Measurements from ENCODE around the gene KCNH2. TPM values are rescaled to one million over a fixed set of nuclear protein-coding genes. Genes with fewer than 3 reads are reported as not detected.

Gene KCNH2, protein sequence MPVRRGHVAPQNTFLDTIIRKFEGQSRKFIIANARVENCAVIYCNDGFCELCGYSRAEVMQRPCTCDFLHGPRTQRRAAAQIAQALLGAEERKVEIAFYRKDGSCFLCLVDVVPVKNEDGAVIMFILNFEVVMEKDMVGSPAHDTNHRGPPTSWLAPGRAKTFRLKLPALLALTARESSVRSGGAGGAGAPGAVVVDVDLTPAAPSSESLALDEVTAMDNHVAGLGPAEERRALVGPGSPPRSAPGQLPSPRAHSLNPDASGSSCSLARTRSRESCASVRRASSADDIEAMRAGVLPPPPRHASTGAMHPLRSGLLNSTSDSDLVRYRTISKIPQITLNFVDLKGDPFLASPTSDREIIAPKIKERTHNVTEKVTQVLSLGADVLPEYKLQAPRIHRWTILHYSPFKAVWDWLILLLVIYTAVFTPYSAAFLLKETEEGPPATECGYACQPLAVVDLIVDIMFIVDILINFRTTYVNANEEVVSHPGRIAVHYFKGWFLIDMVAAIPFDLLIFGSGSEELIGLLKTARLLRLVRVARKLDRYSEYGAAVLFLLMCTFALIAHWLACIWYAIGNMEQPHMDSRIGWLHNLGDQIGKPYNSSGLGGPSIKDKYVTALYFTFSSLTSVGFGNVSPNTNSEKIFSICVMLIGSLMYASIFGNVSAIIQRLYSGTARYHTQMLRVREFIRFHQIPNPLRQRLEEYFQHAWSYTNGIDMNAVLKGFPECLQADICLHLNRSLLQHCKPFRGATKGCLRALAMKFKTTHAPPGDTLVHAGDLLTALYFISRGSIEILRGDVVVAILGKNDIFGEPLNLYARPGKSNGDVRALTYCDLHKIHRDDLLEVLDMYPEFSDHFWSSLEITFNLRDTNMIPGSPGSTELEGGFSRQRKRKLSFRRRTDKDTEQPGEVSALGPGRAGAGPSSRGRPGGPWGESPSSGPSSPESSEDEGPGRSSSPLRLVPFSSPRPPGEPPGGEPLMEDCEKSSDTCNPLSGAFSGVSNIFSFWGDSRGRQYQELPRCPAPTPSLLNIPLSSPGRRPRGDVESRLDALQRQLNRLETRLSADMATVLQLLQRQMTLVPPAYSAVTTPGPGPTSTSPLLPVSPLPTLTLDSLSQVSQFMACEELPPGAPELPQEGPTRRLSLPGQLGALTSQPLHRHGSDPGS
- total RNA-seq = not detected in 2 replicates

DNA sequence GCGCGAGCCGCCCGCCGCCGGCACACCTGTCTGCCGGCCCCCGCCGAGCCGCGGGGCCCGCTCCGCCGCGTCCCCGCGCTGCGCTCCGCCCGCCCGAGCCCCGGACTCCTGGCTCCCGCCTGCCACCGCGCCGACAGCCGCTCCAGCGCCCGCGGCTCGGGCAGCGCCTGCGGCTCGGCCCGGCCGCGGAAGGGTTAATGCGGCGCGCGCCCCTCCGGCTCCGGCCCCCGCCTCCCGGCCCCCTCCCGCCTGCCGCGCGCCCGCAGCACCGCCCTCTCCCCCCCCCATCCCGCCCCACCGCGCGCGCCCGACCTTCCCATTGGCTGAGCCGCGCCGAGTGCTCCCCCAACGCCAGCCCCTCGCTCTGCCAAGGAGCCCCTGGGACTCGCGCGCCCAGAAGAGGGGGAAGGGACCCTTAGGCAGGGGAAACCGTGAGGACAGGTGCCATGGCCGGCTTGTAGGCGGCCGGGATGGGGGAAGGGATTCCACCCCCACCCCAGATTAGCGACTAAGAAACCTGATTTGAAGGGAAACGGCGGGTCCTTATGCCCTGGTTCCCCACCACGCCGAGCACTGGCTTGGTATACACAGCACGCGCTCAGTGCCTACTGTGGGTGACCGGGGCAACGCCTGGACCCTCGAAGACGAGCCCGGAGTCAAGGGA is at the start of gene KCNH2:
Gene KCNH2, minus strand, starts transcription at position 196 of the 664 bp plus-strand sequence. CDS start 408 bp downstream, outside the sequence.

DNA sequence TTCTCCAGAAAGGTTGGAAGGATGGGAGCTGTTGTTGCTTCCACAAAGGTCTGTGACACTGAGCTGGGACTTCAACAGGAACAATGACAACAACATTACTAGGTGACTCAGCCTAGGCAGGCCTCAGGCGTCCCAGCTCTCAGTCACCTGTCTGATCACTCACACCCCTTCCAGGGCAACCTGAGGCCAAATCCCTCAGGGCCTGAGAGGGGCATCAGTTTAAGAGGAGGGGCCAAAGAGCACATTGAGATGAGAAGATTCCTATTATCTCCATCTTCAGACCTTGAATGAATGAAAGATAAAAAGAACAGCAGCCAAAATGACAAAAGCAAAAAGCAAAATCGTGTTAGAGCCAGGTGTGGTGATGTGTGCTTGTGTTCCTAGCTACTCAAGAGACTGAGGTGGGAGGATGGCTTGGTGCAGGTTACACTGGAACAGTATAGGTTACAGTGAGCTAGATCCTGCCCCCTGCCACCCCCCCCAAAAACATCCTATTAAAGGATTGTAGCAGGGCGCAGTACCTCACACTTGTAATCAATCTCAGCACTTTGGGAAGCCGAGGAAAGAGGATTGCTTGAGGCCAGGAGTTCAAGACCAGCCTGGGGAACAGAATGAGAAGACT is 46.4 kb upstream of the KCNH2 start, which contains the start of gene ATG9B:
Gene ATG9B, minus strand, starts transcription at position 60 of the 622 bp plus-strand sequence. CDS start 71 bp downstream, outside the sequence.

DNA sequence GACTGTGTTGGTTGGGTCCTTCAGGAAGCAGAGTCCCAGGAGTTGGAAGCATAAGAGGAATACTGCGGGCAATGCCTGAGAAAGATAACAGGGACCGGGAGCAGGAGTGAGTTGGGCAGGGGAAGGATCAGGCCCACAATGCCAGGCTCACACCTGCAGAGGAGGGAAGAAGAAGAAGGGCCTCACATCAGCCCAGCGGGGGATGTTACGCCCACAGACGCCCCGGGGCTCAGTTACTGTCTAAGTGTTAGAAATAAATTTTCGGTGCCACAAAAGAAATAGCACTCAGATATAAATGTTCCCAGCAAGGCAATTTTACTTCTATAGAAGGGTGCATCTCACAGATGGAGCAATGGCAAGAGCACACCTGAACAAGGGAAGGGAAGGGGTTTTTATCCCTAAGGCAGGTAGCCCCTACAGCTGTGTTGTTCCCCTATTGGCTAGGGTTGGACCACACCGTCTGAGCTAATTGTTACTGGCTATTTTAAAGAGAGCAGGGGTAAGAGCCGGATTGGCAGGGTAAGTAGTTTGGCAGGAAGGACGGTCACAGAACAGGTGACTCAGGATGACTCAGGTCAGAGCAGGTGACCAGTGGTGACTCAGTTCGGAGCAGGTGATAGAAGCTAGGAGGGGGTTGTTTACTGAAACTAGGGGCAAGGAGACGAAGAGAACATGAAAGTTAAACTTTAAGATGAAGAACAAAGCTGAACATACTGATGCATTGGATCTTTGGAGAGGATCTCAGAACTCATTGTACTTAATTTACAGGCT is 12.5 kb upstream of the KCNH2 start, which contains the start of gene NOS3:
Gene NOS3, plus strand, starts transcription at position 602 of the 771 bp plus-strand sequence. CDS start 2,787 bp downstream, outside the sequence.

Other genes with a start within 250 kb of the KCNH2 start
- 0.28 and 0.38 TPM in 2 replicates for gene GIMAP5, start 240.9 kb downstream of the KCNH2 start, total RNA-seq
- not detected in 2 replicates for gene TMEM176B, start 178.0 kb downstream of the KCNH2 start, total RNA-seq
- gene TMEM176A, start 177.6 kb downstream of the KCNH2 start, total RNA-seq = not detected in 2 replicates
- gene AOC1, start 125.8 kb downstream of the KCNH2 start, total RNA-seq = not detected in 2 replicates
- 1.1 and 5.8 TPM in 2 replicates for gene NOS3, start 12.7 kb upstream of the KCNH2 start, total RNA-seq
- gene ATG9B, start 46.2 kb upstream of the KCNH2 start, total RNA-seq = under 0.01 and 2.0 TPM in 2 replicates
- 26.5 and 37.4 TPM in 2 replicates for gene ABCB8, start 50.1 kb upstream of the KCNH2 start, total RNA-seq
- gene ASIC3, start 70.2 kb upstream of the KCNH2 start, total RNA-seq = under 0.01 and 0.19 TPM in 2 replicates
- 18.9 and 23.4 TPM in 2 replicates for gene CDK5, start 79.6 kb upstream of the KCNH2 start, total RNA-seq
- 71.6 and 91.4 TPM in 2 replicates for gene SLC4A2, start 81.3 kb upstream of the KCNH2 start, total RNA-seq
- gene FASTK, start 102.5 kb upstream of the KCNH2 start, total RNA-seq = 68.2 and 83.2 TPM in 2 replicates
- gene TMUB1, start 105.2 kb upstream of the KCNH2 start, total RNA-seq = 20.6 and 25.9 TPM in 2 replicates
- 42.8 and 45.9 TPM in 2 replicates for gene AGAP3, start 108.2 kb upstream of the KCNH2 start, total RNA-seq
- gene GBX1, start 189.4 kb upstream of the KCNH2 start, total RNA-seq = not detected in 2 replicates
- not detected in 2 replicates for gene ASB10, start 208.9 kb upstream of the KCNH2 start, total RNA-seq
- gene H2BK1, start 232.2 kb upstream of the KCNH2 start, total RNA-seq = not detected in 2 replicates
- 64.5 and 101 TPM in 2 replicates for gene ABCF2, start 248.9 kb upstream of the KCNH2 start, total RNA-seq